ENCODE results near the gene OCEL1.
"Not testable (repeated sequence)": the region's sequence is repeated elsewhere in the genome, so short reads cannot be mapped to it uniquely, and the experiment has no call there.

Gene OCEL1, protein sequence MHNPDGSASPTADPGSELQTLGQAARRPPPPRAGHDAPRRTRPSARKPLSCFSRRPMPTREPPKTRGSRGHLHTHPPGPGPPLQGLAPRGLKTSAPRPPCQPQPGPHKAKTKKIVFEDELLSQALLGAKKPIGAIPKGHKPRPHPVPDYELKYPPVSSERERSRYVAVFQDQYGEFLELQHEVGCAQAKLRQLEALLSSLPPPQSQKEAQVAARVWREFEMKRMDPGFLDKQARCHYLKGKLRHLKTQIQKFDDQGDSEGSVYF

DNA sequence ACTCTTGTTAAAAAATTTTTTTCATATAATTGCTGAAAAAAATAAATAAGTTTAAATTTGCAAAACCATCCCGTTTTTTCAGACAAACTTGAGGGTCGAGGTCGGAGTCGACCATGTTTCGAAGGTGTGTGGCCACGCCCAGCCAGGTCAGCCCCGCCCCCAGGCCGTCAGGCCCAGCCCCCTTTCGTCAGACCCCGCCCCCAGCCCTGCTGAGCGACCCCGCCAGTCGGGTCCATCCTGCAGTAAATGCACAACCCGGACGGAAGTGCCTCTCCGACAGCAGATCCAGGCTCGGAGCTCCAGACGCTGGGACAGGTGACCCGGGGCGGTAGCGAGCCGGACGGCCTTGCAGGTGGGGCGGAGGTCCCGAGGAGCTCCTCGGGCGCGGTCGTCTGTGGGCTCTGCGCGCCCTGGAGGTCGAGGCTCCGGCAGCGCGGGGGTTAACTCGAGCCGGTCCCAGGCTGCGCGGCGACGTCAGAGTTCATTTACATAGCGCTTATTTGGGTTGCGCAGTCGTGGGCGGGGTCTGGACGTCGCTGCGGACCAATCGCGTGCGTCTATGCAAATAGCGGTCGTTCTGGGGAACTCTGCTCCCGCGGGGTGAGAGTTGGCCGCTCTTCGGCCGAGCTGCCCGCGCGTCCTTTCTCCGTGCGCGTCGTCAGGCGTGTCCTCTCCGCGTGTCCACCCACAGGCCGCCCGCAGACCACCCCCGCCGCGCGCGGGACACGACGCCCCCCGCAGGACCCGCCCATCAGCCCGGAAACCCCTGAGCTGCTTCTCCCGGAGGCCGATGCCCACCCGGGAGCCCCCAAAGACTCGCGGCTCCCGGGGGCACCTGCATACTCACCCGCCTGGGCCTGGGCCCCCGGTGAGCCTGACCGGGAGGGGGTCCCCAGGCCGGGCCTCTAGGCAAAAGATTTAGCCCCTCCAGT lies at the start of gene OCEL1:
TSS of gene OCEL1 (plus strand) at position 225 of the 932 bp plus-strand sequence. CDS start at position 247, 22 bp downstream.
- peak; percentile 84 for DNase-seq (ENCODE audit: low read depth)

GRCh38 chr19:17178291-17178690 lies 47.7 kb upstream of the OCEL1 start:
- DNase-seq (ENCODE audit: low read depth), result no peak

- no peak for DNase-seq (ENCODE audit: low read depth)
Measured at GRCh38 chr19:17180997-17181702, 44.9 kb upstream of the OCEL1 start.

DNA sequence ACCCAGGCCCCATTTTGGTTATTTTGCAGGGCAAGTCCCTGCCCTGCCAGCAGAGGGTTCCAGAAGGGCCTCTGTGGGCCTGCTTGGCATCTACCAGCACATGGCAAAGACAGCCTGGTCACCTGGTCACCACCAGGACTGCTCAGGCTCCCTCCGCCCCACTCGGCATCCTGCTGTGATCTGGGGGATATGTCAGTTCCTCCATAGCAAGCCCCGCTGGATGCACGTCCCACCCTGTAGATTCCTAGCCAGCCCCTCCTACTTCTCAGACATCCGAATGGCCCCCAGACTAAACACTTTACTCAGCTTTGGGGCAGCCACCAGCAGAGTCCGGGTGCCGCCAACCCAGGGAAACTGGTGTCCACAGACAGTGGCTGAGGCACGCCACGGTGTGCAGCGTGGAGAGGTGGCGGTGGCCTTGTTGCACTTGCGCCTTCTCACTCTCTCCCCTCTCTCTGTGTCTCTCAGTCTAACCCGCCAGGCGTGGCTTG lies 42.7 kb upstream of the OCEL1 start:
- no peak for DNase-seq (ENCODE audit: low read depth)

- no peak for DNase-seq (ENCODE audit: low read depth)
Measured at GRCh38 chr19:17183858-17184321, 42.1 kb upstream of the OCEL1 start.

DNA sequence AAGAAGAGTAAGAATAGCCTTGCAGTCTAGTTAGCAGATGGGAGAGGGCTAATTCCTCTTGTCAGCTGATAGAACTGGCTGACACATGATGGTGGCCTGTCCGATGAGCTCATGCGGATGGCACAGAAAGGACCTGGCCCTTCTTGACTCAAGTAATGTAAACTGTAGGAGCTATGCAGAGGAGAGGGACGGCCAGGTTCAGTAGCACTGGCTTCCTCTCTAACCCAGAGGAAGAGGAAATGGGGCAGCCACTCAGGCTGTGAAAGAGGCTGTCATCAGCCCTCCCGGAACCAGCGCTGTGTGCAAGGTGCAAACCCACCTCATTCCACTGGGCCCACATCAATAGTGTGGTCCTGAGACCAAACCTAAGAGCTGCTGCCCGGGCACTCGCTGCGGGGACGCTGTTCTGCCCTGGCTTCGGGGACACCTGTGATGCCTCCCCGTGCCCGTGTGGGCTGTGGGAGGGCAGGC lies 41.6 kb upstream of the OCEL1 start:
- no peak for DNase-seq (ENCODE audit: low read depth)

DNA sequence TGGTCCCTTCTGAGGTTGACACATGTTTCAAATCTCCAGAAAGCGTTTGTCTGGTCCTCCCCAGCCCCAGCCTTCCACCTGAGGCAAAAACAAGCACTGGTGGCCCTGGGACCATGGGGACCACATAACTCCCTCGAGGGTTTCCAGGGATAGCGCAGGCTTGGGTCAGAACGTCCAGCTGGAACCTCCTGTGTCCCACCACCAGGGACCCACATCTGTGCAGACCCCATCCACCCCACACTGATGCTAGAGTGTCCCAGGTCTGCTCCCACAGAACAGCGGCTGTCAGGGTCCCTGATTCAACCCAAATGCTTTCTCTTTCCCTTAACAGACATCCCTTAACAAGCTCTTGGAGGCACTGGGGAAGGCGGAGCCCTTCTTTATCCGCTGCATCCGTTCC lies 40.4 kb upstream of the OCEL1 start:
- DNase-seq (ENCODE audit: low read depth), result no peak

DNA sequence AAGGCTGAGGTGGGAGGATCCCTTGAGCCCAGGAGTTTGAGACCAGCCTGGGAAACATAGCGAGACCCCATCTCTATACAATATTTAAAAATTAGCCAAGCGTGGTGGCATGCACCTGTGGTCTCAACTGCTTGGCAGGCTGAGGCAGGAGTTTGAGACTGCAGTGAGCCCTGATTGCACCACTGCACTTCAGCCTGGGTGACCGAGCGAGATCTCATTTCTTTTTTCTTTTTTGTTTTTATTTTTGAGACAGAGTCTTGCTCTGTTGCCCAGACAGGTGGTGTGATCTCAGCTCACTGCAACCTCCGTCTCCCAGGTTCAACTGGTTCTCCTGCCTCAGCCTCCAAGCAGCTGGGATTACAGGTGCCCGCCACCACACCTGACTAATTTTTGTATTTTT lies 34.3 kb upstream of the OCEL1 start:
- DNase-seq (ENCODE audit: low read depth), result not testable (repeated sequence)

DNA sequence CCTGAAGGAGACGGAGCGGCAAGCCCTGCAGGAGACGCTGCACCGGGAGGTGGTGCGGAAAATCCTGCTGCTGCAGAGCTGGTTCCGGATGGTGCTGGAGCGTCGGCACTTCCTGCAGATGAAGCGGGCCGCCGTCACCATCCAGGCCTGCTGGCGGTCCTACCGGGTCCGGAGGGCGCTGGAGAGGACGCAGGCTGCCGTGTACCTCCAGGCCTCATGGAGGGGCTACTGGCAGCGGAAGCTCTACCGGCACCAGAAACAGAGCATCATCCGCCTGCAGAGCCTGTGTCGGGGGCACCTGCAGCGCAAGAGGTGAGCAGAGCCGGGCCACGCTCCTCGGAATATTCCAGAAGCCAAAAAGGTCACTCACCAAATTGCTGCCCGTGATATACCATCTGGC lies 33.3 kb upstream of the OCEL1 start:
- no peak for DNase-seq (ENCODE audit: low read depth)

- no peak for DNase-seq (ENCODE audit: low read depth)
Measured at GRCh38 chr19:17194608-17195007, 31.4 kb upstream of the OCEL1 start.

DNA sequence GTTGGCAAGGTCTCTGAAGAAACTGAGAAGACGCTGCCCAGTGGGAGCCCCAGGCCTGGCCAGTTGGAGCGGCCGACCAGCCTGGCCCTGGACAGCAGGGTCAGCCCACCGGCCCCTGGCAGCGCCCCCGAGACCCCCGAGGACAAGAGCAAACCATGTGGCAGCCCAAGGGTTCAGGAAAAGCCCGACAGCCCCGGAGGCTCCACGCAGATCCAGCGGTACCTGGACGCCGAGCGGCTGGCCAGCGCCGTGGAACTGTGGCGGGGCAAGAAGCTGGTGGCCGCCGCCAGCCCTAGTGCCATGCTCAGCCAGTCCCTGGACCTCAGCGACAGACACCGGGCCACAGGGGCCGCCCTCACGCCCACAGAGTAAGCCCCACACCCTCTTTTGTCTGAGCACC lies 30.9 kb upstream of the OCEL1 start:
- no peak for DNase-seq (ENCODE audit: low read depth)

DNA sequence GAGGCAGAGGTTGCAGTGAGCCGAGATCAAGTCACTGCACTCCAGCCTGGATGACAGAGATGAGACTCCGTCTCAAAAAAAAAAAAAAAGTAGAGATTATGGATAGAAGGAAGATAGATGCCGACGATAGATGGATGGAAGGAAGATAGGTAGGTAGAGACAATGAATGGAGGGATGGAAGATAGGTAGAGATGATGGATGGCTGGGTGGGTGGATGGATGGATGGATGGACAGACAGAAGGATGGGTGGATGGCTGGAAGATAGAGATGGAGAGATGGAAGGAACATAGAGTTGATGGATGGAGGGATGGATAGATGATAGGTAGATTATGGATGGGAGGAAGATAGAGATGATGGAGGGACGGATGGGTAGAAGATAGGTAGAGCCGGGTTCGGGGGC lies 29.4 kb upstream of the OCEL1 start:
- DNase-seq (ENCODE audit: low read depth), result no peak

DNA sequence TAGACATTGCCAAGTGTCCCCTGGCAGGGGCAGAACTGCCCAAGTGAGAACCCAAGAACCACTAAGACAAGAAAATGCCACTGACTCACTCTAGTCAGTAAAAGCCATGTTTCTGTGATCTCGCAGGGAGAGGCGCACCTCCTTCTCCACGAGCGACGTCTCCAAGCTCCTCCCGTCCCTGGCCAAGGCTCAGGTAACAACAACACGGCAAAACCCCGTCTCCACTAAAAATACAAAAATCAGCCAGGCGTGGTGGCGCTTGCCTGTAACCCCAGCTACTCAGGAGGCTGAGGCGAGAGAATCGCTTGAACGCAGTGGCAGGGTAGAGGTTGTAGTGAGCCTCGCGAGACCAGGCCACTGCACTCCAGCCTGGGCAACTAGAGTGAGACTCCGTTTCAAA lies 28.4 kb upstream of the OCEL1 start:
- no peak for DNase-seq (ENCODE audit: low read depth)

DNA sequence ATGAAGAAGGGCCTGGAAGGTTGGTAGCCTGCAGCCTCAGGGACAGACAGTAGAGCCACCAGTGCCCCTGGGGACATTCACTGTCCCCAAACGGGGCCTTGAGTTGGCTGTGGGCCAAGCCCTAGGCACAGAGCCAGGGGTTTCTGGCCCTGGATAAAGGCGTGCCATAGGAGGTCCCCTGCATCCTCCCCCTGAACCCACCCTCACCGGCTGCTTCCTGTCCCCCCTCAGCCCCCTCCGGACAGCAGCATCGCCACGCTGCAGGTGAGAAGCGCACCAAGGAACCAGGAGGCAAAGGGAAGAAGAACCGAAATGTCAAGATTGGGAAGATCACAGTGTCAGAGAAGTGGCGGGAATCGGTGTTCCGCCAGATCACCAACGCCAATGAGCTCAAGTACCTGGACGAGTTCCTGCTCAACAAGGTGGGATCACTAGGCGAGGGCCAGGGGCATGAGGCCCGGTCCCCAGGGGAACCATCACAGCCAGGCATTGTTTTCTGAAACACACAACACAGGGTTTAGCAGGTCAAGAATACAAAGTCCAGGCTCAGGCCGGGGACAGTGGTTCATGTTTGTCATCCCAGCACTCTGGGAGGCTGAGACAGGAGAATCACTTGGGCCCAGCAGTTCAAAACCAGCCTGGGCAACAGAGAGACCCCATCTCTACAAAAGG lies 25.5 kb upstream of the OCEL1 start:
- DNase-seq (ENCODE audit: low read depth), result no peak

DNA sequence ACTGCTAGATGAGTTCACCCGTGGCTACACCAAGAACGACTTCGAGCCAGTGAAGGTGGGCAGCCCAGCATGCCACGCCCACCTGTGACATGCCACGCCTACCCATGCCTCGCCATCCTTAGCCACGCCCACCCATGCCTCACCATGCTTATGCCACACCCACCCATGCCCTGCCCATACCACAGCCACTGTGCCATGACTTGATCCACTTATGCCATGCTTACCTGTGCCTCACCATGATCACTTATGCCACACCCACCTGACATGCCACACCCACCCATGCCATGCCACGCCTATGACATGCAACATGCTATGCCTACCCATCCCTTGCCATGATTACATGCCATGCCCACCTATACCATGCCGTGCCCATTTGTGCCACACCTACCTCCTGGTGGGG lies 23.8 kb upstream of the OCEL1 start:
- DNase-seq (ENCODE audit: low read depth), result no peak

GRCh38 chr19:17202713-17203112 lies 23.3 kb upstream of the OCEL1 start:
- DNase-seq (ENCODE audit: low read depth), result no peak

DNA sequence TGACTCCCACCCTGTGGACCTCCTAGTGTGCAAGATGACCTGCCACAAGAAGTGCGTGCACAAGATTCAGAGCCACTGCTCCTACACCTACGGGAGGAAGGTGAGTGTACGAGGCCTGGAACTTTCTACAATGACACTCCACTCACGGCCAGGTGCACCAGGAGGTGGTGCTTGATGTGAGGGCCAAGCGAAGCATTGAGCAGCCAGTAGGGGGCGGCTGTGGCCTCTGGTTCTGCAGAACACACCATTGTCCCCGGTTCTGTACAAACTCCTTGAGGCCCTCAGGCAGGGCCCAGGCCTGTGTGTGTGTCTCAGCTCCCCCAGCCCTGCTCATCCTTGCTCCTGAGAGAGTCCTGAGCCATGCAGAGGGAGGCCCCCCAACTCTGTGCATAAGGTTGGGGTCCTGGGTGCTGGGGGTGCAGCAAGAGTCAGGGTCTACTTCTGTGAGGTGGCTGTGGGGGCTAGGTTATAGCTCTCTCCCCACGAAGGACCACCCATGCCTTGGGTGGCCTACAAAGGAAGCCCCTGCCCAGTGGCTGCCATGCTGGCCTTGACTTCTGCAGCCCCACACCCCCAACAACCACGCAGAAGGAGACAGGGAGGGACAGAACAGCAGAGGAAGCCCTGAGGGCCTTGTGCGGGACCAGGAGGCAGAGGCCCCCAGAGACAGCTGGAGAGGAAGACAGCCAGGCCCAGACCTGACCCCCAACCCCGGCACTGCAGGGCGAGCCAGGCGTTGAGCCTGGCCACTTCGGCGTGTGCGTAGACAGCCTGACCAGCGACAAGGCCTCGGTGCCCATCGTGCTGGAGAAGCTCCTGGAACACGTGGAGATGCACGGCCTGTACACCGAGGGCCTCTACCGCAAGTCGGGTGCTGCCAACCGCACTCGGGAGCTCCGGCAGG lies 20.5 kb upstream of the OCEL1 start:
- DNase-seq (ENCODE audit: low read depth), result no peak

DNA sequence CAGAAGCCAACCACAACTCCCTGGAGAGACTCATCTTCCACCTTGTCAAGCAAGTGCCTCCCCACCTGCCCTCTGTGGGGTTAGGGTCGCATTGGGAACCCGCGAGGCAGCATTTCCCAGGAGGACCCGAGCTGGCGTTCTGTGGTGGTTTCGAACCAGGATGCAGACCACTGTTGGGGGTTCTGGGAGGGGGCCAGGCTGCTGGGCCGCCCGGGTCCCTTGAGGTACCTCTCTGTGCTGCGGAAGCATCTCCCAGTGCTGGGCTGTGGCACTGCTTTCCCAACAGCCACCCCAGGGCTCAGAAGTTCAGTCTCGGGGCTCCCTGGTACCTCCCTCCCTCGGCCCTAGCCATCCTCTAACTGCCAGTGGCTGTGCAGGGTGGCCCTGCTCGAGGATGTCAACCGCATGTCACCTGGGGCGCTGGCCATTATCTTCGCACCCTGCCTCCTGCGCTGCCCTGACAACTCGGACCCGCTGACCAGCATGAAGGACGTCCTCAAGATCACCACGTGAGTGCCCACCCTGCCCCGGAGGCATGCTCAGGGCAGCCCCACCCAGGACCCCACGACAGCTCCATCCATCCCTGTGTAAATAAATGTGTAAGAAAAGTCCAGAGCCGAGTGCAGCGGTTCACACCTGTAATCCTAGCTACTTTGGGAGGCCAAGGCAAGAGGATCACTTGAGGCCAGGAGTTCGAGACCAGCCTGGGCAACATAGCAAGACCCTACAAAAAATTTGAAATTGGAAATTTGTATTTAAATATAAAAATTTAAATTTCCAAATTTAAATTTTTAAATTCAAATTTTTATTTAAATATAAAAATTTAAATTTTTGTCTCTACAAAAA lies 19.1 kb upstream of the OCEL1 start:
- no peak for DNase-seq (ENCODE audit: low read depth)

DNA sequence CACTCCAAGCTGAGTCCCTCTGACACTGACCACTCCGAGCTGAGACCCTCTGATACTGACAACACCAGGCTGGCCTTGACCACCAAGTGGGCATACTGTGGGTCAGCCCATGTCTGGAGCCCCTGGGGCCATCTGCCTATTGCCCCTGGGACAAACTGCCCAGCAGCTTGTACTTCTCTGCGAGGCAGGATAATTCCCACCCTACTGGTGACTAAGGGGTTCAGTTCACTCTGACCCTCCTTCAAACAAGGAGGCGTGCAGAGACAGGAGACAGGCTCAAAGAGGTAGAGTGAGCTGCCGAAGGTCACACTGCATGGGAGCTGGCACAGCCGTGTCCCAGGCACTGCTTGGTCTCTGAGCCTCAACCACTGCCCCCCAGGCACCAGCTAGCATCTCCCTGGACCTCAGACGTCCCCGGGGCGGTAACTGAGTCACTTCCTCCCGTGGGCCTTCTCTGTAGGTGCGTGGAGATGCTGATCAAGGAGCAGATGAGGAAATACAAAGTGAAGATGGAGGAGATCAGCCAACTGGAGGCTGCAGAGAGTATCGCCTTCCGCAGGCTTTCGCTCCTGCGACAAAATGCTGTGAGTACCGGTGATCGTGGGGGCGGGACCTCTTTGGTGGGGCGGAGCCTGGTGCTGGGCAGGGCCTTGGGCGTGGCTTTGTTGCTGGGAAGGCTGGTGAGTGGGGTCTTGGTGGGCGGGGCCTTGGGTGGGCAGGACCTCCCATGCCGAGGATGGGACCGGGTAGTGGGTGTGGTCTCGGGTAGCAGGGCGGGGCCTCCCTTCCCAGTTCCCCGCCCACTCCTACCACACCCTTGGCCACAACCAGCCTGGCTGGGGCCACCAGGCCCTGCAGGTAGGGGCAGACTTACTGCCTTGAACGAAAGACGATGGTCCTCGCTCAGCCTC lies 16.6 kb upstream of the OCEL1 start:
- DNase-seq (ENCODE audit: low read depth), result no peak
